AG04449 (cell line): Measurements from ENCODE around the gene AREG.

ENCODE experiments used
- CTCF ChIA-PET: fragments of 350-600 bp; formaldehyde crosslinking; extraction: SDS; loops from one replicate; lab custom pipeline; 2021; ENCODE audit warnings: antibody characterized with exemption; lab: Yijun Ruan, JAX
- POLR2A ChIA-PET: fragments of 400-600, 350-600 bp; formaldehyde crosslinking; extraction: SDS; loops from one replicate; lab custom pipeline; 2020; ENCODE audit warnings: antibody characterized with exemption, inconsistent platforms; lab: Yijun Ruan, JAX
- DNase-seq: peaks from one replicate; pipeline ENCODE4 v3.0.0-alpha.2; 2010; ENCODE audit warnings: low read depth, low spot score
- H3K4me3 ChIP-seq: 2 replicates; pipeline ENCODE4 v1.5.1; 2011; ENCODE audit warnings: low read depth, mild to moderate bottlenecking, control low read depth, low read length
- TF ChIP-seq, protein P1 (sequence below): IDR thresholded peaks from one replicate; pipeline ENCODE4 v1.5.1; 2011; ENCODE audit warnings: mild to moderate bottlenecking, moderate library complexity, low read length, control low read depth, inconsistent platforms; ENCODE audit not compliant: insufficient read depth; ENCODE audit errors: missing control alignments

Gene AREG

DNA sequence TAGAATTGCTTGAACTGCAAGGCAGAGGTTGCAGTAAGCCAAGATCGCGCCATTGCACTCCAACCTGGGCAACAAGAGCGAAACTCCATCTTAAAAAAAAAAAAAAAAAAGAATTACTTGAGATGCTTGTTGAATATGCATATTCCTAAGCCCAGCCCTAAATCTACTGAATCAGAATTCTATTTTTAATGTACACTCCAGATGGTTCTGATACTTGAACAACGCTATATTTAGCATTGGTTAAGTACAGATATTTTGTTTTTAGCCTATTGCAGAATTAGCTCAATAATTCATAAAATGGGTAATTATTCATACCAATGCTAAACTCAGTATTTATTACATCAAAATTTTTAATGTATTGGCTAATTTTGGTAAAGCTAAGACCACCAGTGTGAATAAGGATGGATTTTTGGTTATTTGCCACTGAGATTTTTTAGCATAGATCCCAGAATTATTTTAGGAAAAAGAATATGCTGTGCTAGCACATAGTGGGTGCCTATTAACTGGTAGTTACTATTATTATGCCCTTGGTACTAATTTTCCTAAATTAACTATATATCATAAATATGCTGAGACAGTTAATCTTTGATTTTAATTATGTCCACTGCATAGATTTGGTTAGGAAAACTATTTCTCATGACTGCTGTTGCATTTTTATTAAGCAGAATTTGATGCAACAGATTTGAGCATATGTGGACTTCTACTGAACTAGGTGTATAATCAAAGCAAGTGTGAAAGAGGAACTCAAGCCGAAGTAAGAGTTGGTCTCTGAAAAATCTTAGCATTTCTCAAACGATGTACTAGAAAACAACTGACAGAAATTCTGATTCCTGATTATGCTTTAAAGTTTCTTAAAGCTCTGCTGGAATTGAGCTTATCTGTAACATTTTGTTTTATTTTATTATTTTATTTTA is 9.2 kb downstream of the AREG start:
- ChIA-PET CTCF (no interaction called here), POLR2A (no interaction called here)
- H3K4me3 ChIP-seq = no peak overlapping the region
- DNase-seq = no peak
- TF ChIP-seq, protein P1, sequence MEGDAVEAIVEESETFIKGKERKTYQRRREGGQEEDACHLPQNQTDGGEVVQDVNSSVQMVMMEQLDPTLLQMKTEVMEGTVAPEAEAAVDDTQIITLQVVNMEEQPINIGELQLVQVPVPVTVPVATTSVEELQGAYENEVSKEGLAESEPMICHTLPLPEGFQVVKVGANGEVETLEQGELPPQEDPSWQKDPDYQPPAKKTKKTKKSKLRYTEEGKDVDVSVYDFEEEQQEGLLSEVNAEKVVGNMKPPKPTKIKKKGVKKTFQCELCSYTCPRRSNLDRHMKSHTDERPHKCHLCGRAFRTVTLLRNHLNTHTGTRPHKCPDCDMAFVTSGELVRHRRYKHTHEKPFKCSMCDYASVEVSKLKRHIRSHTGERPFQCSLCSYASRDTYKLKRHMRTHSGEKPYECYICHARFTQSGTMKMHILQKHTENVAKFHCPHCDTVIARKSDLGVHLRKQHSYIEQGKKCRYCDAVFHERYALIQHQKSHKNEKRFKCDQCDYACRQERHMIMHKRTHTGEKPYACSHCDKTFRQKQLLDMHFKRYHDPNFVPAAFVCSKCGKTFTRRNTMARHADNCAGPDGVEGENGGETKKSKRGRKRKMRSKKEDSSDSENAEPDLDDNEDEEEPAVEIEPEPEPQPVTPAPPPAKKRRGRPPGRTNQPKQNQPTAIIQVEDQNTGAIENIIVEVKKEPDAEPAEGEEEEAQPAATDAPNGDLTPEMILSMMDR = no peak

DNA sequence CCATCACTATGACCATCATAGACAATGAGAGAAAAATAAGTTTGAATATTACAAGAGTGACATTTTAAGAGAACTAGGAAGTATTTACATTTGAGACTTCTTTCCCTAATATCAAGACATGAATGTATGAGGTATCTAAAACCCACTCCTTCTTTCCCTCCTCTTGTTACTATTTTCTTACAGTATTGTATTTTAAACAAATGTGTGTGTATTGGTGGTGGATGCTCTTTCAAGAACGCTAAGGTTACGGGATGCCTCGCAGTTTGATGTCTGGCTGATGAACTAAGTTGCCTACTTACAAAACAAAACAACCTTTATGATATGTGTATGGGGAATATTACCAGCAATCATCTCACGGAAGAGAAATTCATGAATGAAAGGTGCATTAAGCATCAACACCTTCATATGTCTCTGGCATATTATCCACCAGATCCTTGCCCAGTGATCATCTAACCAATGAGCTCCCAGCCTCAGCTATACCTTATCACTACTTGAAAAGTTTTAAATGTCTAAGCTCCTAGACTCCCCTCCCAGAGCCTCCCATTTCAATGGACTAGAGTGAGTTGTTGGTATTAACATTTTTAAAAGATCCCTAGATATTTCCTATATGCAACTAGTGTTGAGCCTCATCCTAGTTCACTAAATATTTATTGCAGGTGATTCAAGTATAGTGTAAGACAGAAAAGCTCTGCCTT is 10.6 kb downstream of the AREG start:
- POLR2A ChIA-PET = no interaction called here
- no peak overlapping the region for H3K4me3 ChIP-seq
- DNase-seq = no peak
- TF ChIP-seq, protein P1 = no peak
- CTCF ChIA-PET = interaction anchor here (0.9 to 4.8 kb wide), 2 partner anchors 8 to 11 kb away, joined by 3 to 24 read pairs; partner anchors contain the start of gene AREG

DNA sequence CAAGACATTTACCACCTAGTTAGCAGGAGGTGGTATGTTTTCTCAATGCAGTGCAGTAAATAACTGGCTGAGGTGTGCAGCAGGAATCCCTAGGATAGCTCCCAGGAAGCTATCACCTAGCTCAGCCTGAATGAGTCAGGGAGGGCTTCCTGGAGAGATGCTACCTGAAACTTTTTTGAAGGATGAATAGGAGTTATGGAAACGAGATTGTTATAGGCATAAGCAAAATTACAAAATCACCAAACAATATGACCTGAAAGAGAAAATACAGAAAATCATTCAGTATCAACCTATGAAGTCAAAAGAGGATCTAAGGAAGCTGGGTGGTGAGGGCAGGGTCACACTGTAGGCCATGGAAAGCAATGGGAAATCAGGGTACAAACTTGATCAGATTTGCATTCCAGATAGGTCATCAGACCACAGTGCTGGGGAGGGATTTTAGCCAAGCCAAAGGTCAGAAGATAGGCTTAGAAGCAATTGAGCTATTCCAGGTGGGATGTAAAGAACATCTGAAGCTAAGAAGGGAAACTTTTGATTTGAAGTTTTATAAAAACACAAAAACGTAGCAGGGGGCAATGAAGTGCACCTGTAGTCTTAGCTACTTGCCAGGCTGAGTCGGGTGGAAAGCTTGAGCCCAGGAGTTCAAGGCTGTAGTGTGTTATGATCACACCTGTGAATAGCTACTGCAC is 11.3 kb downstream of the AREG start:
- POLR2A ChIA-PET = no interaction called here
- CTCF ChIA-PET = interaction anchor here (0.6 to 4.8 kb wide), 5 partner anchors 9 to 76 kb away, joined by 3 to 24 read pairs (median 3); partner anchors contain the start of gene AREG
- no peak overlapping the region for H3K4me3 ChIP-seq
- no peak for DNase-seq
- TF ChIP-seq, protein P1 = no peak

DNA sequence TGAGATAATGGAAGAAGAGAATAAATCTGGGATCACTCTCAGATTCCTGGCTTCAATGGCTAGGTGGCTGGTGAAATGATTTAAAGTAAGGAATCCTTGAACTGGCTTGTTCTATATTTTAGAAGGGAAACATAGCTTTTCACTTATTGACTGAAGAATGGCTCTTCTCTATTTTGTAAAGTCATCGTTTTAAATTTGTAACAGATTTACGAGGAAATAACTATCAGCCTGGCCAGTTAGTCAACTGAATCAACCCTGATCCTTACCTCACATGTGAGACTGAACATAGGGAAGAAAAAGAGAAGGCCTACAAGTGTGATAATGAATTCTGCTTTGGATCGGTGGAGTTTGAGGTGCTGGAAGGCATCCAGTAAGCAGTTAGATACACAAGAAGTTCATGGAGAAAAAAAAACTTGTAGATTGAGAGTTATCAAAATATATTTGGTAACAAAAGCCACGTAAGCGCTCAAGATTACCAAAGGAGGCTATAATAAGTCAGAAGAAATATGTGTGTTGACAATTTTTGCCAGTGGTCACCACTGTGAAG is 12.0 kb downstream of the AREG start:
- H3K4me3 ChIP-seq = no peak overlapping the region
- TF ChIP-seq, protein P1 = no peak
- DNase-seq = no peak
- POLR2A ChIA-PET = no interaction called here
- CTCF ChIA-PET = interaction anchor here (0.6 to 4.8 kb wide), 4 partner anchors 8 to 75 kb away, joined by 3 to 24 read pairs (median 4); partner anchors contain the start of gene AREG

DNA sequence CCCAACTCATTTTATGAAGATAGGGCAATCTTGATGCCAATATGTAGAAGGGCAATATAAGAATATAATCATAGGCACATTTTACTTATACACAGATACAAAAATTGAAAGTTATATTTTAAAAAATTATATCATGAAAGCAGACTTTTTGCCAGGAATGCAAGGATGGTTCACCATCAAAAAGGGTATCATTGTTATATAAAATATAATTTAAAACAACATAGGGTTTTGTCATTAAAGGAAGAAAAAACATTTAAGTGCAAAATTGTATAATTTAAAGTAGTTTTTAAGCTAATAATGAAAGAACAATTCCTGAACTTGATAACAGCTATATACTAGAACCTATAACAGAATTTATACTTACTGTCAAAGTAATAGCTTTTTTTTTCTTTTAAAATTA is 15.9 kb downstream of the AREG start:
- ChIA-PET POLR2A (no interaction called here), CTCF (interaction anchor here (0.7 kb wide), 1 partner anchor 10 kb away, joined by 4 read pairs; no protein-coding TSS in a partner anchor)
- TF ChIP-seq, protein P1 = no peak
- DNase-seq = no peak
- no peak overlapping the region for H3K4me3 ChIP-seq
